ENCODE measurements around the gene FIG4.
"Not testable (repeated sequence)": the region's sequence is repeated elsewhere in the genome, so short reads cannot be mapped to it uniquely, and the experiment has no call there.

Gene FIG4

GRCh38 chr6:109820706-109821350, 129.7 kb downstream of the FIG4 start:
- H3K27ac ChIP-seq, result no peak overlapping the region
- TF ChIP-seq CTCF (conservative IDR thresholded peaks at IDR 0.05), result no peak

GRCh38 chr6:109821428-109821827, 130.3 kb downstream of the FIG4 start:
- no peak for TF ChIP-seq CTCF (conservative IDR thresholded peaks at IDR 0.05)
- no peak overlapping the region for H3K27ac ChIP-seq

GRCh38 chr6:109824105-109824504, 133.0 kb downstream of the FIG4 start:
- TF ChIP-seq CTCF (conservative IDR thresholded peaks at IDR 0.05), result no peak
- H3K27ac ChIP-seq, result no peak overlapping the region

- H3K27ac ChIP-seq, result no peak overlapping the region
- no peak for TF ChIP-seq CTCF (conservative IDR thresholded peaks at IDR 0.05)
Measured at GRCh38 chr6:109826551-109826950, 135.5 kb downstream of the FIG4 start.

- not testable (repeated sequence) for H3K27ac ChIP-seq
Measured at GRCh38 chr6:109831352-109831751, 140.3 kb downstream of the FIG4 start.

GRCh38 chr6:109834131-109834530, 143.0 kb downstream of the FIG4 start:
- TF ChIP-seq CTCF (conservative IDR thresholded peaks at IDR 0.05), result no peak
- peak overlapping the region; percentile 40 for H3K27ac ChIP-seq

GRCh38 chr6:109834595-109835437, 143.7 kb downstream of the FIG4 start:
- H3K27ac ChIP-seq, result peak overlapping the region; percentile 40
- no peak for TF ChIP-seq CTCF (conservative IDR thresholded peaks at IDR 0.05)

GRCh38 chr6:109840034-109840433, 148.9 kb downstream of the FIG4 start:
- TF ChIP-seq CTCF (conservative IDR thresholded peaks at IDR 0.05), result no peak
- H3K27ac ChIP-seq, result no peak overlapping the region
